Osteoblast (primary cell): Measurements from ENCODE around the gene RAD50. TPM values are rescaled to one million over a fixed set of nuclear protein-coding genes. Genes with fewer than 3 reads are reported as not detected.

Experiments used
- DNase-seq: peaks from one replicate; pipeline ENCODE4 v3.0.0; 2011; ENCODE audit warnings: low spot score, mixed read lengths; ENCODE audit not compliant: insufficient read length; ENCODE audit errors: missing footprints
- H2AFZ ChIP-seq: 2 replicates; pipeline ENCODE4 v1.6.0; 2011; ENCODE audit warnings: mild to moderate bottlenecking, low read length
- H3K27ac ChIP-seq: 2 replicates; pipeline ENCODE4 v1.5.1; 2011; ENCODE audit warnings: mild to moderate bottlenecking, low read depth, low read length, moderate library complexity
- H3K27me3 ChIP-seq: 2 replicates; pipeline ENCODE4 v1.6.0; 2012; ENCODE audit warnings: mild to moderate bottlenecking, control low read depth, inconsistent platforms, low read length, moderate library complexity; ENCODE audit not compliant: insufficient read depth
- H3K36me3 ChIP-seq: 2 replicates; pipeline ENCODE4 v1.5.1; 2011; ENCODE audit warnings: mild to moderate bottlenecking, low read length, control low read depth, moderate library complexity; ENCODE audit not compliant: insufficient read depth
- H3K4me1 ChIP-seq: 2 replicates; pipeline ENCODE4 v1.5.1; 2011; ENCODE audit warnings: mild to moderate bottlenecking, low read length, control low read depth, moderate library complexity; ENCODE audit not compliant: insufficient read depth
- H3K4me2 ChIP-seq: 2 replicates; pipeline ENCODE4 v1.6.0; 2011; ENCODE audit warnings: mild to moderate bottlenecking, low read length; ENCODE audit not compliant: insufficient read depth
- H3K4me3 ChIP-seq: fragments of 200-600 bp; sonication (generic); 3 replicates; pipeline ENCODE4 v1.5.1; 2012; ENCODE audit warnings: mild to moderate bottlenecking, low read length, inconsistent platforms; ENCODE audit not compliant: insufficient read depth
- H3K79me2 ChIP-seq: 2 replicates; pipeline ENCODE4 v1.6.0; 2012; ENCODE audit warnings: mild to moderate bottlenecking, low read length, control low read depth, inconsistent platforms; ENCODE audit not compliant: insufficient read depth
- H3K9me3 ChIP-seq: 2 replicates; pipeline ENCODE4 v1.5.1; 2011; ENCODE audit warnings: low read depth, low read length, control low read depth
- H4K20me1 ChIP-seq: 2 replicates; pipeline ENCODE4 v1.6.0; 2012; ENCODE audit warnings: mild to moderate bottlenecking, low read length, control low read depth; ENCODE audit not compliant: insufficient read depth
- CTCF ChIP-seq: IDR thresholded peaks from 2 replicates; pipeline ENCODE4 v1.5.1; 2011; ENCODE audit warnings: mild to moderate bottlenecking, low read depth, low read length, moderate library complexity; ENCODE audit errors: extremely low read depth
- total RNA-seq: library from RNA; depleted of rRNA; stranded (reverse); fragments of >200 nt; gene quantifications from 2 replicates; pipeline ENCODE4 v1.2.3, GENCODE V29; 2012

The RAD50 gene
- total RNA-seq, 1 donor: 39.4 TPM

DNA sequence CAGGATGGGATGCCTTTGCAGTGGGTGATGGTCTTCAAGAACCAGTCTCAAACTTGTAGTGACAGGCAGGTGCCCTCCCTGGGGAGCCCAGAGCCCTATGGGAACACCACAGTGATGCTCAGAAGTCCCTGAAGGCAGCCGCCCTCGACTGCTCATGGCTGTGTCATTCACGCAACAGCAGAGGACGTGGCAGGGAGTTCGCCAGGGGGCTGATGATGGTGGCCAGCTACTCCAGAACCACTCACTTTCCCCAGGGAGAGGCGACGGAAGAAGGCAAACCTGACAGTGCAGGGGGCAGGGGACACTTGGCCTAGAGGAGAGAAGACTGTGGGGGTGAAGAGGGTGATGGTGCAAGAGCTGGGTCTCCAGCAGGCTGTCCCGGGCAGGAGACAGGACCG lies 105.2 kb downstream of the RAD50 start:
- H3K27me3 ChIP-seq: no peaks in the 10 kb centered on the region
- H3K79me2 ChIP-seq: no peaks in the 10 kb centered on the region
- H3K4me1 ChIP-seq: peaks cover 6% of the 10 kb centered on the region
- no peak overlapping the region for H3K4me3 ChIP-seq
- no peak for TF ChIP-seq CTCF
- no peak overlapping the region for H2AFZ ChIP-seq
- no peaks in the 10 kb centered on the region for H4K20me1 ChIP-seq
- H3K9me3 ChIP-seq: no peaks in the 10 kb centered on the region
- no peak overlapping the region for H3K27ac ChIP-seq
- DNase-seq: peak; percentile 34
- H3K36me3 ChIP-seq: no peaks in the 10 kb centered on the region
- H3K4me2 ChIP-seq: no peak overlapping the region

DNA sequence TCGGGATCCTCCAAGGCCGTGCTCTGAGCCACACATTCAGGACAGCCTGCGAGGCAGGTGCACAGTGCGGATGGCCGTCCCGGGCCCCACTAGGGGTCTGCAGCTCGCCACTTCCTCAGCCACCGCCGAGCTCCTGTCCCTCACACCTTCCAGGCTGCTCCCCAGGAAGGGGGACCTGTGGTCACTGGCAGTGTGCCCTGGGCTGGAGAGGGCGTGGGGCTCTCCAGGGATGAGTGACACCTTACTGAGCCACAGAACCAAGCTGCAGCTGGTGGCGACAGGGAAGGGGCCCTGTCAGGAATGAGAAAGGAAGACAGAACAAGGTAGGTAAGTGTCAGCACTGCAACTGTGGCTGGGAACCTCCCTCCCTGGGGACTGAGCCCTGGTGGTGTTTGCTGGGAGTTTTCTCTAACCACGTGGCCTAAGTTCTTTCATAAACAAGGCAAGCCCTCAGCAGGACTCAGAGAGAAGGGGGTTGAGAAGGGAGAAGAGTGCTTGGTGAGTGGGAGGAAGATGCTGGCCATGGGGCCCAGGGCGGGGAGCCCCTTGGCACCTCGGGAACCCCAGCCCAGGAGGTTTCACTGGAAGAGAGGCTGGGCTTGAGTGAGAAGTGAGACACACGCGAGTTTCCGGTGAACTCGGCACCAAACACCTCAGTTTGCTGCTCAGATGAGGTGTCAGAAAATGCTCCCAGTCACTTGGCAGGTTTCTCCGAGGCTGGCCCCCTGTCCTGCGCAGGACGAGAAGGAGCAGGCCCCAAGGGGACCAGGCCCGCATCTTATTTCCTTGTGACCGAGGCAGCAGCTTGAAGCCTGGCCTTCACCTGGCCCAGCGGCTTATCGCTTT lies 106.4 kb downstream of the RAD50 start:
- Histone ChIP-seq H3K36me3 (no peaks in the 10 kb centered on the region), H3K79me2 (no peaks in the 10 kb centered on the region), H3K9me3 (no peaks in the 10 kb centered on the region), H3K27ac (no peak overlapping the region), H4K20me1 (no peaks in the 10 kb centered on the region), H3K4me3 (no peak overlapping the region), H3K4me2 (no peak overlapping the region), H2AFZ (peak overlapping the region; percentile 12), H3K4me1 (peaks cover 6% of the 10 kb centered on the region), H3K27me3 (no peaks in the 10 kb centered on the region)
- no peak for TF ChIP-seq CTCF
- DNase-seq: peak; percentile 93

DNA sequence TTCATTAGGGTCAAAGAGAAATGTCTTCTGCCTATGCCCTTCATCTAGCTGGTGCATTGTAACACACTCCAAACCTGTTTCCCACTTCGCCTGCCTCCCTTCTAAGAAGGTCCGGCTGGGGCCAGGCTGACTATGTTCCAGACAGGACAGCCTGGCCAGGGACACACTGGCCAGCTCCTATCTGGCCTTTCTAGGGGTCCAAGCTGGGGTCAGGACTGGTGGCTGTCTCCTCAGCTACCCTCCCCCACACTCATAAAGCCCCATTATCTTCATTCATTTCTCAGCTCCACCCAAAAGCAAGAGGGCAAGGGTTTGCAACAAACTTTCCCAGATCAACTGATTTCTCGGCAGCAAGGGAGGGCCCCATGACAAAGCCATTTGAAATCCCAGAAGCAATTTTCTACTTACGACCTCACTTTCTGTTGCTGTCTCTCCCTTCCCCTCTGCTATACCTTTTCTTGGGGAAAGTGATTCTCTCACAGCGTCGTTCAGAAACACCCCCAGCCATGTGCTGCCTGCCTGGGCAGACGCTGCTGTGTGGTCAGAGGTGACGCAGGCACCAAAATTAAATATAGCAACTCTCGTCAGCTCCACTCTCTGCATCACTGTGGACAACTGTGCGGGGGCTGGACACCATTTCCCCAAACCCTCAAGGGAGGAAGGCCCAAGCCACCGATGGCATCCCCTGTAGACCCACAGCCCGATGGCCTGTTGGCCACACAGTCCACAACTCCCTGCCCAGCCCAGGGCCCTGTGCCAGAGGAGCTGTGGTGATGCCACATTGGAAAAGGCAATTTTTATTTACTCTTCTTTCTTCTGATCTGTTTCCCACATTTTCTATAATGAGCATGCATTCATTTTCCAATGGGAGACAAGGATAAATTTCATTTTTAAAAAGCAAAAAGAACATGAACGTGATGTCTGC lies 107.3 kb downstream of the RAD50 start:
- Histone ChIP-seq H4K20me1 (no peaks in the 10 kb centered on the region), H3K36me3 (no peaks in the 10 kb centered on the region), H3K27ac (peak overlapping the region; percentile 1), H3K27me3 (no peaks in the 10 kb centered on the region), H2AFZ (no peak overlapping the region), H3K4me3 (no peak overlapping the region), H3K79me2 (no peaks in the 10 kb centered on the region), H3K4me1 (peaks cover 6% of the 10 kb centered on the region), H3K4me2 (no peak overlapping the region), H3K9me3 (no peaks in the 10 kb centered on the region)
- no peak for TF ChIP-seq CTCF
- DNase-seq: peak; percentile 95
